ENCODE results near the gene NDUFA5. TPM values are rescaled to one million over a fixed set of nuclear protein-coding genes. Genes with fewer than 3 reads are reported as not detected.
A peak's percentile ranks its signal among the peaks of the same experiment; 100 is the strongest.
"Not testable (repeated sequence)": the region's sequence is repeated elsewhere in the genome, so short reads cannot be mapped to it uniquely, and the experiment has no call there.

Gene NDUFA5
- total RNA-seq, 1 donor from 2014 or later: 87.0 TPM

GRCh38 chr7:123535517-123535916, 22.1 kb downstream of the NDUFA5 start:
- Mint-ChIP-seq H3K27me3 (peaks cover 6% of the 10 kb centered on the region), H3K4me1 (ENCODE audit: low read depth) (peaks cover 9% of the 10 kb centered on the region), H3K36me3 (ENCODE audit: insufficient read depth) (no peaks in the 10 kb centered on the region), H3K27ac (no peak overlapping the region), H3K9me3 (ENCODE audit: low read depth) (no peaks in the 10 kb centered on the region), H3K4me3 (ENCODE audit: low read depth) (peak overlapping the region; percentile 29)
- no peak for TF ChIP-seq CTCF (IDR thresholded peaks at IDR 0.05; ENCODE audit: unreplicated experiment)
- no peak for DNase-seq (ENCODE audit: low spot score, unreplicated experiment)

- Mint-ChIP-seq H3K27me3 (peaks cover 6% of the 10 kb centered on the region), H3K36me3 (ENCODE audit: insufficient read depth) (no peaks in the 10 kb centered on the region), H3K4me3 (ENCODE audit: low read depth) (peak within 1 kb of the TSS; percentile 88), H3K27ac (peak within 1 kb of the TSS; percentile 95), H3K4me1 (ENCODE audit: low read depth) (peaks cover 9% of the 10 kb centered on the region), H3K9me3 (ENCODE audit: low read depth) (no peaks in the 10 kb centered on the region)
- TF ChIP-seq CTCF (IDR thresholded peaks at IDR 0.05; ENCODE audit: unreplicated experiment): no peak
- DNase-seq (ENCODE audit: low spot score, unreplicated experiment): peak; percentile 95
Observed at GRCh38 chr7:123534383-123535260, 23.0 kb downstream of the NDUFA5 start, which contains the start of gene IQUB. Gene IQUB, minus strand, starts transcription at chr7:123534595. Its CDS starts 22,255 bp downstream, at chr7:123512340.

- no peak for DNase-seq (ENCODE audit: low spot score, unreplicated experiment)
- Mint-ChIP-seq H3K27me3 (peaks cover 6% of the 10 kb centered on the region), H3K36me3 (ENCODE audit: insufficient read depth) (no peaks in the 10 kb centered on the region), H3K4me1 (ENCODE audit: low read depth) (peaks cover 9% of the 10 kb centered on the region), H3K27ac (peak overlapping the region; percentile 95), H3K4me3 (ENCODE audit: low read depth) (peak overlapping the region; percentile 88), H3K9me3 (ENCODE audit: low read depth) (no peaks in the 10 kb centered on the region)
- no peak for TF ChIP-seq CTCF (IDR thresholded peaks at IDR 0.05; ENCODE audit: unreplicated experiment)
Observed at GRCh38 chr7:123533929-123534382, 23.7 kb downstream of the NDUFA5 start.

GRCh38 chr7:123533553-123533917, 24.1 kb downstream of the NDUFA5 start:
- no peak for TF ChIP-seq CTCF (IDR thresholded peaks at IDR 0.05; ENCODE audit: unreplicated experiment)
- H3K4me1 Mint-ChIP-seq (ENCODE audit: low read depth): peaks cover 9% of the 10 kb centered on the region
- no peak overlapping the region for H3K27ac Mint-ChIP-seq
- no peak for DNase-seq (ENCODE audit: low spot score, unreplicated experiment)
- H3K27me3 Mint-ChIP-seq: peaks cover 6% of the 10 kb centered on the region
- H3K9me3 Mint-ChIP-seq (ENCODE audit: low read depth): no peaks in the 10 kb centered on the region
- H3K36me3 Mint-ChIP-seq (ENCODE audit: insufficient read depth): no peaks in the 10 kb centered on the region
- peak overlapping the region; percentile 88 for H3K4me3 Mint-ChIP-seq (ENCODE audit: low read depth)

- H3K4me3 Mint-ChIP-seq (ENCODE audit: low read depth): peak overlapping the region; percentile 88
- H3K36me3 Mint-ChIP-seq (ENCODE audit: insufficient read depth); H3K27me3 Mint-ChIP-seq; H3K4me1 Mint-ChIP-seq (ENCODE audit: low read depth); H3K9me3 Mint-ChIP-seq (ENCODE audit: low read depth); H3K27ac Mint-ChIP-seq: not testable (repeated sequence)
- peak; percentile 10 for DNase-seq (ENCODE audit: low spot score, unreplicated experiment)
Observed at GRCh38 chr7:123532788-123533552, 24.6 kb downstream of the NDUFA5 start.

- not testable (repeated sequence) for H3K9me3 Mint-ChIP-seq (ENCODE audit: low read depth); DNase-seq (ENCODE audit: low spot score, unreplicated experiment); H3K4me1 Mint-ChIP-seq (ENCODE audit: low read depth); H3K36me3 Mint-ChIP-seq (ENCODE audit: insufficient read depth); H3K27me3 Mint-ChIP-seq
- Mint-ChIP-seq H3K27ac (peak overlapping the region; percentile 75), H3K4me3 (ENCODE audit: low read depth) (peak overlapping the region; percentile 88)
Observed at GRCh38 chr7:123532343-123532742, 25.3 kb downstream of the NDUFA5 start.

- H3K27ac Mint-ChIP-seq; H3K9me3 Mint-ChIP-seq (ENCODE audit: low read depth); H3K27me3 Mint-ChIP-seq; H3K4me1 Mint-ChIP-seq (ENCODE audit: low read depth); H3K36me3 Mint-ChIP-seq (ENCODE audit: insufficient read depth); H3K4me3 Mint-ChIP-seq (ENCODE audit: low read depth); DNase-seq (ENCODE audit: low spot score, unreplicated experiment): not testable (repeated sequence)
Observed at GRCh38 chr7:123530035-123530591, 27.5 kb downstream of the NDUFA5 start.

Measured in progenitor cell of endocrine pancreas (in vitro differentiated cells).